Panc1 (cell line): Measurements from ENCODE around the gene FAM110C.

Experiments used
- POLR2AphosphoS5 ChIP-seq: IDR thresholded peaks from 2 replicates; pipeline ENCODE4 v1.6.1; 2012; ENCODE audit warnings: mild to moderate bottlenecking, low read depth, low read length, moderate library complexity
- TF ChIP-seq, protein P1 (sequence below): fragments of 450-650 bp; IDR thresholded peaks from 2 replicates; pipeline ENCODE4 v1.5.1; 2017; ENCODE audit warnings: mild to moderate bottlenecking

DNA sequence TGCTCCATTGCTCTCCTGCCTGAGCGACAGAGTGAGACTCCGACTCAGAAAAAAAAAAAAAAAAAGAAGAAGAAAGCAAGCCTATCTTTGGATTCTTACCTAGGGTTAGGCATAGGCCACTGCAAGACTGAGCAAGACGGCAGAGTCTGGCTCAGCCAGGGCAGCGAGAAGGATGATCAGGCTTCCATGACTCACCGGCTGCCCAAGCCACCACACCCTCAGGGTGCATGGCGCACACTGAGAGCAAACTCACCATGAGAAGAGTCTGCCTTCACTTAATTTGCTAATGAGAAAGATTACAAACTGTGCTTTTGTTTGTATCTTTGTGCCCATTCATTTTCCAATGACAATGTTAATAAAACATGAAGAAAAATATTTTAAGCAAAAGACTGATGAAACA lies 8.2 kb downstream of the FAM110C start:
- TF ChIP-seq, protein P1, sequence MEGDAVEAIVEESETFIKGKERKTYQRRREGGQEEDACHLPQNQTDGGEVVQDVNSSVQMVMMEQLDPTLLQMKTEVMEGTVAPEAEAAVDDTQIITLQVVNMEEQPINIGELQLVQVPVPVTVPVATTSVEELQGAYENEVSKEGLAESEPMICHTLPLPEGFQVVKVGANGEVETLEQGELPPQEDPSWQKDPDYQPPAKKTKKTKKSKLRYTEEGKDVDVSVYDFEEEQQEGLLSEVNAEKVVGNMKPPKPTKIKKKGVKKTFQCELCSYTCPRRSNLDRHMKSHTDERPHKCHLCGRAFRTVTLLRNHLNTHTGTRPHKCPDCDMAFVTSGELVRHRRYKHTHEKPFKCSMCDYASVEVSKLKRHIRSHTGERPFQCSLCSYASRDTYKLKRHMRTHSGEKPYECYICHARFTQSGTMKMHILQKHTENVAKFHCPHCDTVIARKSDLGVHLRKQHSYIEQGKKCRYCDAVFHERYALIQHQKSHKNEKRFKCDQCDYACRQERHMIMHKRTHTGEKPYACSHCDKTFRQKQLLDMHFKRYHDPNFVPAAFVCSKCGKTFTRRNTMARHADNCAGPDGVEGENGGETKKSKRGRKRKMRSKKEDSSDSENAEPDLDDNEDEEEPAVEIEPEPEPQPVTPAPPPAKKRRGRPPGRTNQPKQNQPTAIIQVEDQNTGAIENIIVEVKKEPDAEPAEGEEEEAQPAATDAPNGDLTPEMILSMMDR = no peak
- no peak for TF ChIP-seq POLR2AphosphoS5
